GM12873 (cell line): ENCODE measurements around the gene TXNDC11.

Experiments
- TF ChIP-seq, protein P1 (sequence below): IDR thresholded peaks from 2 replicates; pipeline ENCODE4 v1.5.1; 2012; ENCODE audit warnings: low read depth, mild to moderate bottlenecking, moderate library complexity, low read length, control low read depth; ENCODE audit not compliant: insufficient read depth; ENCODE audit errors: missing control alignments

Gene TXNDC11

DNA sequence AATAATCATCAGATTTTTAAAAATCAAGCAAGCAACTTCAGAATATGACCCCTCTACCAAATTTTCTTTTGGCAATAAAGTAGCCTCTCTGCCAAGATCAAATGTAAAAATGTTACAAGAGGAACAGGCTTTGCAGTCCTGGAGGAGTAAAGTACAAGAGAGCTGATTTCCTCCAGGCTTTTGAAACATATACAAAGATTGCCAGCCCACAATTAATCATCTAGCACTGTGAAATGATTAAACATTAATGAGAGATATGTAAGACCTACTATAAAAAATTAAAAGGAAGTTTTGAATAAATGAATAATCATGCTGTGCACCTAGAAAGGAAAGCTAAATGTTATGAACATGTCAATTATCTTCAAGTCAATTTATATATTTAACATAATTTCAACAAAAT is 26.3 kb downstream of the TXNDC11 start:
- TF ChIP-seq, protein P1, sequence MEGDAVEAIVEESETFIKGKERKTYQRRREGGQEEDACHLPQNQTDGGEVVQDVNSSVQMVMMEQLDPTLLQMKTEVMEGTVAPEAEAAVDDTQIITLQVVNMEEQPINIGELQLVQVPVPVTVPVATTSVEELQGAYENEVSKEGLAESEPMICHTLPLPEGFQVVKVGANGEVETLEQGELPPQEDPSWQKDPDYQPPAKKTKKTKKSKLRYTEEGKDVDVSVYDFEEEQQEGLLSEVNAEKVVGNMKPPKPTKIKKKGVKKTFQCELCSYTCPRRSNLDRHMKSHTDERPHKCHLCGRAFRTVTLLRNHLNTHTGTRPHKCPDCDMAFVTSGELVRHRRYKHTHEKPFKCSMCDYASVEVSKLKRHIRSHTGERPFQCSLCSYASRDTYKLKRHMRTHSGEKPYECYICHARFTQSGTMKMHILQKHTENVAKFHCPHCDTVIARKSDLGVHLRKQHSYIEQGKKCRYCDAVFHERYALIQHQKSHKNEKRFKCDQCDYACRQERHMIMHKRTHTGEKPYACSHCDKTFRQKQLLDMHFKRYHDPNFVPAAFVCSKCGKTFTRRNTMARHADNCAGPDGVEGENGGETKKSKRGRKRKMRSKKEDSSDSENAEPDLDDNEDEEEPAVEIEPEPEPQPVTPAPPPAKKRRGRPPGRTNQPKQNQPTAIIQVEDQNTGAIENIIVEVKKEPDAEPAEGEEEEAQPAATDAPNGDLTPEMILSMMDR: no peak

DNA sequence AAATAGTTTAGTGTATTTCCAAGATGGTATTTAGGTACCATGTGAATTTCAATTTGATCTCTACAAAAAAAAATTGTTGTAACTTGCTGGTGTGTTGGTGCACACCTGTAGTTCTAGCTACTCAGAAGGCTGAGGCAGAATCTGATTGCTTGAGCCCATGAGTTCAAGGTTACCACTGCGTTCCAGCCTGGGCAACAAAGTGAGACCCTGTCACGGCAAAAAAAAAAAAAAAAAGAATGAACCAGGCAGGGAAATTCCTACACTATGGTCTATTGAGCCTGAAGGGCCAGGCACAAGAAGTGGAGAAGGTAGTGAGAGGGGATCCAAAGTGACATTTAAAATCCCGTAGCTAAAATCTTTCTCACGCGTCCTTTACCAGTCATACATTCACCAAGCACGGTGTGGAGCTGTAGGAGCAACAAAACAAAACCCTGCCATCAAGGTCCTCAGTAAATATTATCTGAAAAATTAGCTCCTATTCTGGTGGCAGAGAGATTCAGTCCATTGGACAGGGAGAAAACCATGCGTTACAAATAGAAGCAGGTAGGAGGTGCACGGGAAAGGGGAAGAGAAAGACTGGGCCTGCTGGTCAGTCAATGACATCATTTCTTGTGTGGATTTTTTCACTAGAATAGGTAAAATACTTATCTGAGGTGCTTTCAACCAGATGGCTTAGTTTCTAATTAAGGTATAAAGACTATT is 27.3 kb downstream of the TXNDC11 start:
- TF ChIP-seq, protein P1: no peak

DNA sequence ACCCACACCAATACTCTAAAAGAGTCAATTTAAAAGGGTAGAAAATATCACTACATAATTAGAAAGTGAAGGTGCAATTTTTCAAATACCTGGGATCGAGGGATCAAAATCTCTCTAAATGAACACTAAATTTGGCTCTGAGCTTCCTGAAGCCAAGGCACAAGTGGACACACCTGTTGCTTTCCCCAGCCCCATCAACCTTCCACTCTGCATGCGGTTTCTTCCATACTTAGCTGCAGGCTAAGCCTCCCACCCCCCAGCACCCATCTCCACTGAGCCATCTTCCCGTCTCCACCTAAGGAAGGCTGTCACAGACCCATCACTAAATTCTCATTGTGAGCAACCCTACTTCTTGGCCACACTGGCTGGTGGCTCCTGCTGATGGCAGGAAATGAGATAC is 30.5 kb downstream of the TXNDC11 start:
- TF ChIP-seq, protein P1: no peak

DNA sequence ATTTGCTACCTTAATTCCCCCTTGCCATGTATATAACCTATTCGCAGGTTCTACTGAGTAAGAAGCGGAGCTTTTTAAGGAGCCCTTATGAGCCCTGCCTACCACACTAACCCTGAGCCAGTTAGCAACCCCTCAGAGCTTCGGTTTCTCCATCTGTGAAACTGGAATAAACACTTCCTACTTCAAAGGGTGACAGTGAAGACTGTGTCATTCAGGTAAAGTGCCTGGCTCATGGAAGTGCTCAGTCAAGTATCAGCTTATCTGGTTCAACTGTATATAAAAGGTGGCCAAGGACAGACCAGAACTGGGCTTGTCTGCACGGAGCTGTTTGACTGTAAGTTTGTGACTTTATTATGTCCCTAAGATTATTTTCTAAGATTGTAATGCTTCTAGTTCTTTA is 31.0 kb downstream of the TXNDC11 start:
- TF ChIP-seq, protein P1: no peak

DNA sequence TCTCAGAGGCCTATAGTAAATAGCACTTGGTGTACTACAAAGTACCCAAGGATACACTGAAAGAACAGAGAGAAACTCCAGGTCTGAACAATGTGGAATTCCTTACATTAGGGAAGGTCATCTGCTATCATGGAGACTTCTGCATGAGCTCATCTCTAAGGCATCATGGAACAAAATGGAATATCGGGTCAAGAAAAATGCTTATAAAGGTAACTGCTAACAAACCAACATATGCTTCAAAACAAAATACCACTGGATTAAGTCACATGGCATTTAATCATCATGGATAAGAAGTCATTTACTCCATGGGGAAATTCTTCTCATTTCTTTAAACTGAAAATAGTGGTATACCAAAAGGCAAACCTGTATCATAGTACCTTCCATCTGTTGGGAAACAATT is 34.2 kb downstream of the TXNDC11 start:
- TF ChIP-seq, protein P1: no peak

DNA sequence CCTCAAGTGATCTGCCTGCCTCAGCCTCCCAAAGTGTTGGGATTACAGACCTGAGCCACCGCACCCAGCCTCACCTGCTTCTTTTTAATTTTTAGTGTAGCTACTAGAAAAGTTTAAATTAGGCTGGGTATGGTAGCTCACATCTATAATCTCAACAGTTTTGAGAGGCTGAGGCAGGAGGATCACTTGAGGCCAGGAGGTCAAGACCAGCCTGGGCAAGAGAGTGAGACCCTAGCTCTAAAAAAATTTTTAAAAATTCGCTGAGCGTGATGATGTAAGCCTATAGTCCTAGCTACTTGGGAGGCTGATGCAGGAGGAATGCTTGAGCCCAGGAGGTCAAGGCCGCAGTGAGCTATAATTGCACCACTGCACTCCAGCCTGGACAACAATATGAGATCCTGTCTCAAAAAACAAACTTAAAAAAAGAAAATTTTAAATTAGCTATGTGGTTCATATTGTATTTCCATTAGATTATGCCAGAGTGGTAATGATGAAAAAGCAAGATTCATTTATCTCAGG is 34.9 kb downstream of the TXNDC11 start:
- TF ChIP-seq, protein P1: no peak

DNA sequence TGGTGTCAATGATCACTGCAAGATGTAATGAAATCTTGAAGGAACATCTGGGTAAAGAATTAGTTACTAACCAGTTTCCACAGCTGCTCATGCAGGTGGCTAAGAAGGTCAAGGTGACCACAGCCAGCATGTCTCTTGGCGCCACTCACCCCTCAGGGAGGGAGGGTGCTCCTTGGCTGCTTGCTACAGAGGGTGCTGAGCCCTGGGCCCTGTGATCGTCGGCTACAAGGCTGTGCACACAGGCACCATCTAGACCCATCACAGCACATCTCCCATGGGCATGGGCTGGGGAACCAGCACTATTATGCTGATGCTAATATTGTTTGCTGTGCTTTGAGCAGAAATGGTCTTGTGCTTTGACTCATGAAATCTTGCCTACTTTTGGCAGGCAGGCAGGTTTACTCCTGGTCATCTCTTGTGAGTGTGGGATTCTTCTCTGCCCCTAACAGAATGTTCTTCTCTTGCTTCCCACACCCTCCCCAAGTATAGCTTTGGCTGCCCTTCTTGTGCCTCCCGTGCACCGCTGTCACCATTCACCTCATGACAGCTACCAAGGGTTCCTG is 36.4 kb downstream of the TXNDC11 start:
- TF ChIP-seq, protein P1: no peak
